Measurements from ENCODE around the gene NCKAP5. TPM values are rescaled to one million over a fixed set of nuclear protein-coding genes. Genes with fewer than 3 reads are reported as not detected.

Gene NCKAP5
- total RNA-seq, 3 donors from 2014 or later (not counting 1 experiment from before 2014, with no cell fraction given) = 0.12 to 0.20 TPM; not detected in 1

DNA sequence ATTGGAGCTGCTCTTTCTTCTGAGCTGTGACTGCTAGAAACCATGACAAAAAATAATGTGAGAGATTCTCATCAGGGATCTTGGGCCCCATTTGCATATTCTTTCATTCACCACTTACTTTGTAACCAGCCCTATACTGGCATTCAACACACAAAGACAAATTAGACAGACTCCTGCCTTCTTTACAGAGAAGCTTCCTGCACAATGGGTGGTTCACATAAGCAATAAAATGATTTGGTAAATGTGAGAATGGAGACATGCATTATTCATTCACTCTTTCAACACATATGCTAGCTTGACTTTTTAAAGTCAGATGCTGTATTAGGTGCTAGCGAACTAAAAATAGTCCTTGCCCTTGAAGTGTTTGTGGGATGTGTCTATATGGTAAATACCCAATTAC lies 174.4 kb downstream of the NCKAP5 start:
- intact Hi-C loops (cut with micrococcal nuclease) = no loop called here
- no peaks in the 10 kb centered on the region for H3K27me3 Mint-ChIP-seq (ENCODE audit: low read depth in 2 of 2)

DNA sequence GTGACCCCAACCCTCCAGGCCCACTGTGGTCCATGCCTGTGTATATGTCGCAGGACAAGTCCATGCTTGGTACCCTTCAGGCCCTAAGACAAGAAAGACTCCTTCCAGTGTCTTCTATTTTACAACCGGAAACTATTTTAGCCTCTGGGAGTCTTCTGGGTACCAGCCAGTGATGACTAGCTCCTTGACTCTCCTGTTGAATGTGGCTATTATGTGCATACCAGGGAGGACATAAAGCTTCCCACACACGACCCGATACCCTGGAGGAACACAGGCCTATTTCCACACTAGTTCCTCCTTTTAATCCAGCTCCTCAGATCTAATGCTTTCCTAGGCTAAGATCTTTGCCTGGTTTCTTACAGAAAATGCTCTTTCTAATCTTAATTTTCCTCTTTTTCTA lies 178.1 kb downstream of the NCKAP5 start:
- no peak overlapping the region for H3K4me3 ChIP-seq (ENCODE audit: low read length)
- Mint-ChIP-seq H3K27me3 (ENCODE audit: low read depth in 2 of 2) (no peaks in the 10 kb centered on the region), H3K9me3 (peaks cover 17 to 22% of the 10 kb centered on the region in 2 donors), H3K4me3 (no peak overlapping the region), H3K27ac (no peak overlapping the region), H3K4me1 (no peaks in the 10 kb centered on the region), H3K36me3 (peaks cover 5% of the 10 kb centered on the region)
- 86% methylated on average over 4 of the region's 4 CpGs for WGBS (ENCODE audit: insufficient coverage)
- no peaks in the 10 kb centered on the region for H3K27me3 ChIP-seq (ENCODE audit: control insufficient read depth, insufficient read depth, low read length)
- H3K36me3 ChIP-seq (ENCODE audit: control insufficient read depth, insufficient read depth, low read length) = no peaks in the 10 kb centered on the region
- ATAC-seq (no peak), DNase-seq (no peak)
- intact Hi-C loops (cut with micrococcal nuclease) = no loop called here
- H3K4me1 ChIP-seq (ENCODE audit: control insufficient read depth, insufficient read depth, low read length) = no peaks in the 10 kb centered on the region
- H3K9me3 ChIP-seq (ENCODE audit: control insufficient read depth, insufficient read depth, low read length) = peaks cover 2% of the 10 kb centered on the region
- TF ChIP-seq, protein P1, sequence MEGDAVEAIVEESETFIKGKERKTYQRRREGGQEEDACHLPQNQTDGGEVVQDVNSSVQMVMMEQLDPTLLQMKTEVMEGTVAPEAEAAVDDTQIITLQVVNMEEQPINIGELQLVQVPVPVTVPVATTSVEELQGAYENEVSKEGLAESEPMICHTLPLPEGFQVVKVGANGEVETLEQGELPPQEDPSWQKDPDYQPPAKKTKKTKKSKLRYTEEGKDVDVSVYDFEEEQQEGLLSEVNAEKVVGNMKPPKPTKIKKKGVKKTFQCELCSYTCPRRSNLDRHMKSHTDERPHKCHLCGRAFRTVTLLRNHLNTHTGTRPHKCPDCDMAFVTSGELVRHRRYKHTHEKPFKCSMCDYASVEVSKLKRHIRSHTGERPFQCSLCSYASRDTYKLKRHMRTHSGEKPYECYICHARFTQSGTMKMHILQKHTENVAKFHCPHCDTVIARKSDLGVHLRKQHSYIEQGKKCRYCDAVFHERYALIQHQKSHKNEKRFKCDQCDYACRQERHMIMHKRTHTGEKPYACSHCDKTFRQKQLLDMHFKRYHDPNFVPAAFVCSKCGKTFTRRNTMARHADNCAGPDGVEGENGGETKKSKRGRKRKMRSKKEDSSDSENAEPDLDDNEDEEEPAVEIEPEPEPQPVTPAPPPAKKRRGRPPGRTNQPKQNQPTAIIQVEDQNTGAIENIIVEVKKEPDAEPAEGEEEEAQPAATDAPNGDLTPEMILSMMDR (IDR thresholded peaks at IDR 0.05) = no peak
- no peak overlapping the region for H3K27ac ChIP-seq (ENCODE audit: low read length)

More for the DNA sequence above, 174.4 kb downstream of the NCKAP5 start:
- peaks cover 2% of the 10 kb centered on the region for H3K9me3 ChIP-seq (ENCODE audit: control insufficient read depth, insufficient read depth, low read length)
- TF ChIP-seq, protein P1 (IDR thresholded peaks at IDR 0.05) = no peak
- H3K27ac ChIP-seq (ENCODE audit: low read length) = no peak overlapping the region
- no peaks in the 10 kb centered on the region for H3K27me3 ChIP-seq (ENCODE audit: control insufficient read depth, insufficient read depth, low read length)
- Mint-ChIP-seq H3K36me3 (peaks cover 5% of the 10 kb centered on the region), H3K4me3 (no peak overlapping the region), H3K27ac (no peak overlapping the region), H3K9me3 (peaks cover 15 to 16% of the 10 kb centered on the region in 2 donors), H3K4me1 (no peaks in the 10 kb centered on the region)
- no peaks in the 10 kb centered on the region for H3K36me3 ChIP-seq (ENCODE audit: control insufficient read depth, insufficient read depth, low read length)
- ATAC-seq = no peak
- no peak overlapping the region for H3K4me3 ChIP-seq (ENCODE audit: low read length)
- DNase-seq = no peak
- H3K4me1 ChIP-seq (ENCODE audit: control insufficient read depth, insufficient read depth, low read length) = no peaks in the 10 kb centered on the region
- WGBS (ENCODE audit: insufficient coverage) = 70% methylated on average over 1 of the region's 1 CpG

DNA sequence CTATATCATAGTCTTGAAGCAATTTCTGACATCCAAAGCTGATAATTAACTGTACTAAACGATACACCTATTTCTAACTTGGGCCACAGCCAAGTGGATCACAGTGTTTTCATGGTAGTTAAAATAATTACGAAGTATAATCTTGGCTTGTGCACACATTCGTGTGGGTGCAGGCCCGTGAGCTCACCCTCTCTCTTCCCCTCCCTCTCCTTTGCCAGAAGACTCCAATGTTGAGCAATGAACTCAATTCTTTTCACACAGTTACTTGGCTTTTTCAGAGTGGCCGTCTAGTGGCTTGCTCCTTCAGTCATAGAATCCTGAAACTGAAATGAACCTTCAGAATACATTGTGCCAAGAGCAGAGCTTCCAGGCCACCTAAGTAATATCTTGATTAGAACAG lies 178.7 kb downstream of the NCKAP5 start:
- intact Hi-C loops (cut with micrococcal nuclease) = no loop called here
- no peak overlapping the region for H3K27ac ChIP-seq (ENCODE audit: low read length)
- H3K27me3 ChIP-seq (ENCODE audit: control insufficient read depth, insufficient read depth, low read length) = no peaks in the 10 kb centered on the region
- DNase-seq (no peak), ATAC-seq (no peak)
- 81% methylated on average over 5 of the region's 5 CpGs for WGBS (ENCODE audit: insufficient coverage)
- H3K36me3 Mint-ChIP-seq = peaks cover 5% of the 10 kb centered on the region
- H3K9me3 Mint-ChIP-seq = peaks cover 17 to 22% of the 10 kb centered on the region in 2 donors
- peaks cover 2% of the 10 kb centered on the region for H3K9me3 ChIP-seq (ENCODE audit: control insufficient read depth, insufficient read depth, low read length)
- no peaks in the 10 kb centered on the region for H3K36me3 ChIP-seq (ENCODE audit: control insufficient read depth, insufficient read depth, low read length)
- H3K27ac Mint-ChIP-seq = no peak overlapping the region
- H3K4me3 Mint-ChIP-seq = no peak overlapping the region
- H3K4me3 ChIP-seq (ENCODE audit: low read length) = no peak overlapping the region
- no peaks in the 10 kb centered on the region for H3K4me1 ChIP-seq (ENCODE audit: control insufficient read depth, insufficient read depth, low read length)
- TF ChIP-seq, protein P1 (IDR thresholded peaks at IDR 0.05) = no peak
- no peaks in the 10 kb centered on the region for H3K27me3 Mint-ChIP-seq (ENCODE audit: low read depth in 2 of 2)
- no peaks in the 10 kb centered on the region for H3K4me1 Mint-ChIP-seq

- Histone ChIP-seq H3K4me1 (ENCODE audit: control insufficient read depth, insufficient read depth, low read length) (no peaks in the 10 kb centered on the region), H3K9me3 (ENCODE audit: control insufficient read depth, insufficient read depth, low read length) (no peaks in the 10 kb centered on the region), H3K36me3 (ENCODE audit: control insufficient read depth, insufficient read depth, low read length) (no peaks in the 10 kb centered on the region), H3K27ac (ENCODE audit: low read length) (no peak overlapping the region), H3K4me3 (ENCODE audit: low read length) (no peak overlapping the region), H3K27me3 (ENCODE audit: control insufficient read depth, insufficient read depth, low read length) (no peaks in the 10 kb centered on the region)
- Mint-ChIP-seq H3K4me1 (no peaks in the 10 kb centered on the region), H3K27ac (no peak overlapping the region), H3K9me3 (peaks cover 10 to 13% of the 10 kb centered on the region in 2 donors), H3K36me3 (no peaks in the 10 kb centered on the region), H3K27me3 (ENCODE audit: low read depth in 2 of 2) (no peaks in the 10 kb centered on the region), H3K4me3 (no peak overlapping the region)
- no peak for DNase-seq
- TF ChIP-seq, protein P1 (IDR thresholded peaks at IDR 0.05) = no peak
- ATAC-seq = no peak
- intact Hi-C loops (cut with micrococcal nuclease) = no loop called here
Observed at GRCh38 chr2:133382566-133382965, 185.7 kb downstream of the NCKAP5 start.
